ENCODE measurements around the gene FCHO1.

DNA sequence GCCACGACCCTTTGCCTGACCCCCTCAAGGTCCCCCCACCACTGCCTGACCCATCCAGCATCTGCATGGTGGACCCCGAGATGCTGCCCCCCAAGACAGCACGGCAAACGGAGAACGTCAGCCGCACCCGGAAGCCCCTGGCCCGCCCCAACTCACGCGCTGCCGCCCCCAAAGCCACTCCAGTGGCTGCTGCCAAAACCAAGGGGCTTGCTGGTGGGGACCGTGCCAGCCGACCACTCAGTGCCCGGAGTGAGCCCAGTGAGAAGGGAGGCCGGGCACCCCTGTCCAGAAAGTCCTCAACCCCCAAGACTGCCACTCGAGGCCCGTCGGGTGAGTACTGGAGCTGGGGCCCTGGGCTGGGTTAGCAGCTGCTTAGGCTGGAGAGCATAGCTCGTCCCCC is 23.4 kb upstream of the FCHO1 start:
- no peak for TF ChIP-seq POLR2A (IDR thresholded peaks at IDR 0.05)
- TF ChIP-seq, protein P1, sequence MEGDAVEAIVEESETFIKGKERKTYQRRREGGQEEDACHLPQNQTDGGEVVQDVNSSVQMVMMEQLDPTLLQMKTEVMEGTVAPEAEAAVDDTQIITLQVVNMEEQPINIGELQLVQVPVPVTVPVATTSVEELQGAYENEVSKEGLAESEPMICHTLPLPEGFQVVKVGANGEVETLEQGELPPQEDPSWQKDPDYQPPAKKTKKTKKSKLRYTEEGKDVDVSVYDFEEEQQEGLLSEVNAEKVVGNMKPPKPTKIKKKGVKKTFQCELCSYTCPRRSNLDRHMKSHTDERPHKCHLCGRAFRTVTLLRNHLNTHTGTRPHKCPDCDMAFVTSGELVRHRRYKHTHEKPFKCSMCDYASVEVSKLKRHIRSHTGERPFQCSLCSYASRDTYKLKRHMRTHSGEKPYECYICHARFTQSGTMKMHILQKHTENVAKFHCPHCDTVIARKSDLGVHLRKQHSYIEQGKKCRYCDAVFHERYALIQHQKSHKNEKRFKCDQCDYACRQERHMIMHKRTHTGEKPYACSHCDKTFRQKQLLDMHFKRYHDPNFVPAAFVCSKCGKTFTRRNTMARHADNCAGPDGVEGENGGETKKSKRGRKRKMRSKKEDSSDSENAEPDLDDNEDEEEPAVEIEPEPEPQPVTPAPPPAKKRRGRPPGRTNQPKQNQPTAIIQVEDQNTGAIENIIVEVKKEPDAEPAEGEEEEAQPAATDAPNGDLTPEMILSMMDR (IDR thresholded peaks at IDR 0.05): no peak

Data from uterus (tissue), 2 donors.